IMR-90 (cell line): ENCODE results near the gene SMARCA2.

Source experiments
- POLR2A ChIP-seq: IDR thresholded peaks from 2 replicates; pipeline ENCODE4 v1.6.1; 2012; ENCODE audit warnings: mild to moderate bottlenecking, low read depth, low read length
- TF ChIP-seq, protein P1 (sequence below): conservative IDR thresholded peaks from 2 replicates; pipeline ENCODE4 v1.5.1; 2012; ENCODE audit warnings: mild to moderate bottlenecking, low read depth, low read length, improper control_type of control experiment

DNA sequence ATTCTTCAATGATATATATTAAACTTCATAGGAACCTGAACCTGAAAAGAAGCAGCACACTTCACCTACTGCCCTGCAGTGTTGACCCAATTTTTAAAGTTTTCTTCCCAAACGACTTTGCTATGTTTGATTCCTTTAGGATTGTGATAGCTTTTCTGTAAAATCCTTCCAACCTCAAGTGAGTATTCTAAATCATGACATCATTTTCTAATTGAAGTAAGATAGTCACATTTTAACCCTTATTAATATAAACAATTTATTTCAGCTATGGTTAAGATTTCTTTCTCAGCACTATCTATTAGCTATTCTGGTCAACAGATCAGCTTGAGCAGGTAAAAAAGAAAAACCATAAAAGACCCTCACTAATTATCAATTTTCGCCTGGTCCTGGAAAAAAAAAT, 162.0 kb downstream of the SMARCA2 start:
- TF ChIP-seq, protein P1, sequence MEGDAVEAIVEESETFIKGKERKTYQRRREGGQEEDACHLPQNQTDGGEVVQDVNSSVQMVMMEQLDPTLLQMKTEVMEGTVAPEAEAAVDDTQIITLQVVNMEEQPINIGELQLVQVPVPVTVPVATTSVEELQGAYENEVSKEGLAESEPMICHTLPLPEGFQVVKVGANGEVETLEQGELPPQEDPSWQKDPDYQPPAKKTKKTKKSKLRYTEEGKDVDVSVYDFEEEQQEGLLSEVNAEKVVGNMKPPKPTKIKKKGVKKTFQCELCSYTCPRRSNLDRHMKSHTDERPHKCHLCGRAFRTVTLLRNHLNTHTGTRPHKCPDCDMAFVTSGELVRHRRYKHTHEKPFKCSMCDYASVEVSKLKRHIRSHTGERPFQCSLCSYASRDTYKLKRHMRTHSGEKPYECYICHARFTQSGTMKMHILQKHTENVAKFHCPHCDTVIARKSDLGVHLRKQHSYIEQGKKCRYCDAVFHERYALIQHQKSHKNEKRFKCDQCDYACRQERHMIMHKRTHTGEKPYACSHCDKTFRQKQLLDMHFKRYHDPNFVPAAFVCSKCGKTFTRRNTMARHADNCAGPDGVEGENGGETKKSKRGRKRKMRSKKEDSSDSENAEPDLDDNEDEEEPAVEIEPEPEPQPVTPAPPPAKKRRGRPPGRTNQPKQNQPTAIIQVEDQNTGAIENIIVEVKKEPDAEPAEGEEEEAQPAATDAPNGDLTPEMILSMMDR, result no peak
- no peak for TF ChIP-seq POLR2A
